Measurements from ENCODE around the gene KDM6A.

GRCh38 chrX:44843753-44844152, 29.2 kb upstream of the KDM6A start, which contains the start of gene DUSP21:
- TF ChIP-seq CTCF (conservative IDR thresholded peaks at IDR 0.05; ENCODE audit: low read depth, low read length) (no peak), EZH2 (IDR thresholded peaks at IDR 0.05; ENCODE audit: borderline replicate concordance, low read depth, low read length, poor library complexity, severe bottlenecking) (no peak)

Data from A673 (cell line).